H9 (cell line): ENCODE results near the gene PNPLA7. TPM values are rescaled to one million over a fixed set of nuclear protein-coding genes. Genes with fewer than 3 reads are reported as not detected.
A peak's percentile ranks its signal among the peaks of the same experiment; 100 is the strongest.
"Not testable (repeated sequence)": the region's sequence is repeated elsewhere in the genome, so short reads cannot be mapped to it uniquely, and the experiment has no call there.

Experiments used
- DNase-seq: peaks from one replicate; pipeline ENCODE4 v3.0.0-alpha.2; 2017
- H2AFZ ChIP-seq: one replicate; pipeline ENCODE4 v1.6.1; 2013; ENCODE audit warnings: mild to moderate bottlenecking, low read length, control low read depth, moderate library complexity
- H2AK5ac ChIP-seq: 2 replicates; pipeline ENCODE4 v1.6.1; 2013; ENCODE audit warnings: low read length, control low read depth, mixed read lengths; ENCODE audit not compliant: insufficient read length
- H2BK120ac ChIP-seq: one replicate; pipeline ENCODE4 v1.6.1; 2013; ENCODE audit warnings: low read depth, mild to moderate bottlenecking, low read length, control low read depth, inconsistent platforms; ENCODE audit not compliant: poor library complexity, severe bottlenecking
- H2BK12ac ChIP-seq: 2 replicates; pipeline ENCODE4 v1.6.1; 2013; ENCODE audit warnings: low read length, control low read depth, mixed read lengths, low read depth; ENCODE audit not compliant: insufficient read length
- H2BK15ac ChIP-seq: 2 replicates; pipeline ENCODE4 v1.6.1; 2013; ENCODE audit warnings: low read depth, low read length, control low read depth
- H2BK20ac ChIP-seq: one replicate; pipeline ENCODE4 v1.6.1; 2013; ENCODE audit warnings: low read depth, mild to moderate bottlenecking, low read length, control low read depth, inconsistent platforms; ENCODE audit not compliant: poor library complexity, severe bottlenecking
- H2BK5ac ChIP-seq: 2 replicates; pipeline ENCODE4 v1.6.1; 2013; ENCODE audit warnings: low read length, control low read depth, mixed read lengths; ENCODE audit not compliant: insufficient read length
- H3K14ac ChIP-seq: 2 replicates; pipeline ENCODE4 v1.6.1; 2013; ENCODE audit warnings: low read length, control low read depth; ENCODE audit not compliant: insufficient read depth
- H3K18ac ChIP-seq: 2 replicates; pipeline ENCODE4 v1.6.1; 2013; ENCODE audit warnings: low read depth, mild to moderate bottlenecking, mixed read lengths, low read length, control low read depth; ENCODE audit not compliant: insufficient read length
- H3K23ac ChIP-seq: 2 replicates; pipeline ENCODE4 v1.6.1; 2013; ENCODE audit warnings: low read length, control low read depth, mixed read lengths, low read depth; ENCODE audit not compliant: insufficient read length
- H3K23me2 ChIP-seq: 2 replicates; pipeline ENCODE4 v1.6.1; 2013; ENCODE audit warnings: low read depth, mild to moderate bottlenecking, mixed read lengths, low read length, control low read depth; ENCODE audit not compliant: insufficient read length, poor library complexity, severe bottlenecking
- H3K27ac ChIP-seq: 2 replicates; pipeline ENCODE4 v1.5.1; 2013; ENCODE audit warnings: low read length, control low read depth, mixed read lengths, low read depth; ENCODE audit not compliant: insufficient read length
- H3K27me3 ChIP-seq: 2 replicates; pipeline ENCODE4 v1.6.1; 2013; ENCODE audit warnings: low read length, control low read depth, inconsistent platforms; ENCODE audit not compliant: insufficient read depth
- H3K4ac ChIP-seq: 2 replicates; pipeline ENCODE4 v1.6.1; 2013; ENCODE audit warnings: low read depth, mild to moderate bottlenecking, control low read depth, inconsistent platforms, low read length, moderate library complexity
- H3K4me1 ChIP-seq: 2 replicates; pipeline ENCODE4 v1.6.1; 2013; ENCODE audit warnings: low read length, control low read depth, inconsistent platforms; ENCODE audit not compliant: insufficient read depth
- H3K4me2 ChIP-seq: 2 replicates; pipeline ENCODE4 v1.6.1; 2013; ENCODE audit warnings: low read length, control low read depth, mixed read lengths; ENCODE audit not compliant: insufficient read length, insufficient read depth
- H3K56ac ChIP-seq: 2 replicates; pipeline ENCODE4 v1.6.1; 2013; ENCODE audit warnings: low read depth, mild to moderate bottlenecking, mixed read lengths, low read length, control low read depth; ENCODE audit not compliant: insufficient read length
- H3K79me1 ChIP-seq: 2 replicates; pipeline ENCODE4 v1.6.1; 2013; ENCODE audit warnings: low read depth, mild to moderate bottlenecking, moderate library complexity, low read length, control low read depth, inconsistent platforms; ENCODE audit not compliant: insufficient read depth, poor library complexity, severe bottlenecking
- H3K79me2 ChIP-seq: 2 replicates; pipeline ENCODE4 v1.6.1; 2013; ENCODE audit warnings: low read length, control low read depth, inconsistent platforms; ENCODE audit not compliant: insufficient read depth
- H3K9ac ChIP-seq: 2 replicates; pipeline ENCODE4 v1.6.1; 2013; ENCODE audit warnings: low read length, control low read depth, mixed read lengths; ENCODE audit not compliant: insufficient read length; ENCODE audit errors: extremely low read depth
- H3K9me3 ChIP-seq: one replicate; pipeline ENCODE4 v1.6.1; 2013; ENCODE audit warnings: low read depth, low read length, inconsistent platforms; ENCODE audit not compliant: control insufficient read depth
- H3T11ph ChIP-seq: one replicate; pipeline ENCODE4 v1.6.1; 2013; ENCODE audit warnings: mild to moderate bottlenecking, low read length, control low read depth, inconsistent platforms
- H4K20me1 ChIP-seq: one replicate; pipeline ENCODE4 v1.6.1; 2013; ENCODE audit not compliant: control insufficient read depth, insufficient read length, insufficient read depth
- H4K5ac ChIP-seq: 2 replicates; pipeline ENCODE4 v1.6.1; 2013; ENCODE audit warnings: low read depth, mild to moderate bottlenecking, mixed read lengths, low read length, control low read depth; ENCODE audit not compliant: insufficient read length
- H4K8ac ChIP-seq: replicated peaks from 2 replicates; pipeline ENCODE4 v1.6.1; 2013; ENCODE audit warnings: low read length, control low read depth, mixed read lengths, low read depth; ENCODE audit not compliant: insufficient read length
- H4K91ac ChIP-seq: 2 replicates; pipeline ENCODE4 v1.6.1; 2013; ENCODE audit warnings: low read depth, mild to moderate bottlenecking, moderate library complexity, mixed read lengths, low read length, control low read depth; ENCODE audit not compliant: insufficient read length
- H3K27ac Mint-ChIP-seq, 3 experiments: 2 replicates in 2 of 3; 3 replicates in 1 of 3; pipeline ENCODE4 v1.8.0; 2020 to 2021; ENCODE audit warnings: mixed read lengths in 3 of 3, mild to moderate bottlenecking in 1 of 3, moderate library complexity in 1 of 3
- H3K27me3 Mint-ChIP-seq: 2 replicates; pipeline ENCODE4 v1.8.0; 2021; ENCODE audit warnings: low read depth, mild to moderate bottlenecking, moderate library complexity, mixed read lengths
- H3K36me3 Mint-ChIP-seq, 3 experiments: 2 replicates in 2 of 3; 3 replicates in 1 of 3; pipeline ENCODE4 v1.8.0; 2020 to 2021; ENCODE audit warnings: low read depth in 3 of 3, mixed read lengths in 3 of 3; ENCODE audit not compliant: insufficient read depth in 1 of 3
- H3K4me1 Mint-ChIP-seq, 2 experiments: 2 replicates each; pipeline ENCODE4 v1.8.0; 2020; ENCODE audit warnings: mixed read lengths in 2 of 2
- H3K4me3 Mint-ChIP-seq, 2 experiments: 2 replicates in 1 of 2; 3 replicates in 1 of 2; pipeline ENCODE4 v1.8.0; 2020 to 2021; ENCODE audit warnings: mild to moderate bottlenecking in 2 of 2, mixed read lengths in 2 of 2, moderate library complexity in 1 of 2
- H3K9me3 Mint-ChIP-seq, 2 experiments: 2 replicates in 1 of 2; 3 replicates in 1 of 2; pipeline ENCODE4 v1.8.0; 2020; ENCODE audit warnings: mild to moderate bottlenecking in 2 of 2, mixed read lengths in 2 of 2, moderate library complexity in 1 of 2
- WGBS: extraction: QIAGEN DNeasy Blood & Tissue Kit; methylation state at CpG from one replicate; pipeline ENCODE4 v1.1.7; 2013; ENCODE audit warnings: missing lambda C conversion rate, low lambda C conversion rate, mixed read lengths; ENCODE audit not compliant: insufficient read length; ENCODE audit errors: extremely low coverage; 5-methylcytosine and 5-hydroxymethylcytosine counted together
- total RNA-seq: library from RNA; stranded (reverse); gene quantifications from 2 replicates; pipeline ENCODE4 v1.2.1, GENCODE V29; 2021
- TF ChIP-seq, protein P1 (sequence below): fragments of 200-600 bp; sonication (generic); conservative IDR thresholded peaks from 3 replicates; pipeline ENCODE4 v1.8.0; 2021; ENCODE audit warnings: antibody characterized with exemption, mild to moderate bottlenecking

PNPLA7 gene
- total RNA-seq, 1 experiment from 2014 or later: 1.8 TPM

DNA sequence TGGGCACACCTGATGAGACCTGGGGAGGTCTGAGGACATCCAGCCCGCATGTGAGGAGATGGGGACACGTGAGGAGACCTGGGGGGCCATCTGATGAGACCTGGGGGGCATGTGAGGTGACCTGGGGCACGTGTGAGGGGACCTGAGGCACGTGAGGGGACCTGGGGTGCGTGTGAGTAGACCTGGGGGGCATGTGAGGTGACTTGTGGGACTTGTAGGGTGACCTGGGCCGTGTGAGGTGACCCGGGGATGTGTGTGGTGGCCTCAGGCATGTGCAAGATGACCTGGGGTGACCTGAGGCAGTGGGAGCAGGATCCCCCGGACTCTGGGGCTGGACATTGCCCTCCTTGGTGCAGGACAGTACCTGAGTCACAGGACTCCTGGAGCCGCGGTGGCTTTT is 30.6 kb downstream of the PNPLA7 start:
- H3K56ac ChIP-seq: no peak overlapping the region
- Mint-ChIP-seq H3K27ac (peak overlapping the region in 1 of 3 experiments; percentile 11; a peak in 2 of 7 replicates), H3K4me1 (no peaks in the 10 kb centered on the region), H3K36me3 (no peaks in the 10 kb centered on the region), H3K9me3 (peaks cover 0 to 9% of the 10 kb centered on the region in 2 experiments; a peak in 3 of 5 replicates), H3K27me3 (no peaks in the 10 kb centered on the region; the same call in 1 of the 2 replicates), H3K4me3 (no peak overlapping the region)
- DNase-seq: no peak
- no peak overlapping the region for H2BK5ac ChIP-seq
- no peak overlapping the region for H4K5ac ChIP-seq
- no peaks in the 10 kb centered on the region for H3K79me2 ChIP-seq
- no CpG with 5 or more reads among the region's 10 CpGs for WGBS
- H3K27ac ChIP-seq: no peak overlapping the region
- H4K91ac ChIP-seq: no peak overlapping the region
- no peak overlapping the region for H2BK12ac ChIP-seq
- H2BK15ac ChIP-seq: no peak overlapping the region
- H4K20me1 ChIP-seq: no peaks in the 10 kb centered on the region
- H3K4me1 ChIP-seq: no peaks in the 10 kb centered on the region
- H3K18ac ChIP-seq: no peak overlapping the region
- H2BK20ac ChIP-seq: no peak overlapping the region
- H3T11ph ChIP-seq: no peak overlapping the region
- no peak overlapping the region for H3K23ac ChIP-seq
- H4K8ac ChIP-seq: no peak overlapping the region
- no peaks in the 10 kb centered on the region for H3K27me3 ChIP-seq
- no peak overlapping the region for H3K4me2 ChIP-seq
- H2AK5ac ChIP-seq: no peak overlapping the region
- no peak overlapping the region for H2BK120ac ChIP-seq
- TF ChIP-seq, protein P1, sequence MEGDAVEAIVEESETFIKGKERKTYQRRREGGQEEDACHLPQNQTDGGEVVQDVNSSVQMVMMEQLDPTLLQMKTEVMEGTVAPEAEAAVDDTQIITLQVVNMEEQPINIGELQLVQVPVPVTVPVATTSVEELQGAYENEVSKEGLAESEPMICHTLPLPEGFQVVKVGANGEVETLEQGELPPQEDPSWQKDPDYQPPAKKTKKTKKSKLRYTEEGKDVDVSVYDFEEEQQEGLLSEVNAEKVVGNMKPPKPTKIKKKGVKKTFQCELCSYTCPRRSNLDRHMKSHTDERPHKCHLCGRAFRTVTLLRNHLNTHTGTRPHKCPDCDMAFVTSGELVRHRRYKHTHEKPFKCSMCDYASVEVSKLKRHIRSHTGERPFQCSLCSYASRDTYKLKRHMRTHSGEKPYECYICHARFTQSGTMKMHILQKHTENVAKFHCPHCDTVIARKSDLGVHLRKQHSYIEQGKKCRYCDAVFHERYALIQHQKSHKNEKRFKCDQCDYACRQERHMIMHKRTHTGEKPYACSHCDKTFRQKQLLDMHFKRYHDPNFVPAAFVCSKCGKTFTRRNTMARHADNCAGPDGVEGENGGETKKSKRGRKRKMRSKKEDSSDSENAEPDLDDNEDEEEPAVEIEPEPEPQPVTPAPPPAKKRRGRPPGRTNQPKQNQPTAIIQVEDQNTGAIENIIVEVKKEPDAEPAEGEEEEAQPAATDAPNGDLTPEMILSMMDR: no peak
- H3K23me2 ChIP-seq: no peaks in the 10 kb centered on the region
- no peaks in the 10 kb centered on the region for H3K79me1 ChIP-seq
- H2AFZ ChIP-seq: no peak overlapping the region
- no peak overlapping the region; the same call in 1 of the 2 replicates for H3K14ac ChIP-seq
- no peak overlapping the region for H3K9ac ChIP-seq
- no peaks in the 10 kb centered on the region for H3K9me3 ChIP-seq
- no peak overlapping the region for H3K4ac ChIP-seq

DNA sequence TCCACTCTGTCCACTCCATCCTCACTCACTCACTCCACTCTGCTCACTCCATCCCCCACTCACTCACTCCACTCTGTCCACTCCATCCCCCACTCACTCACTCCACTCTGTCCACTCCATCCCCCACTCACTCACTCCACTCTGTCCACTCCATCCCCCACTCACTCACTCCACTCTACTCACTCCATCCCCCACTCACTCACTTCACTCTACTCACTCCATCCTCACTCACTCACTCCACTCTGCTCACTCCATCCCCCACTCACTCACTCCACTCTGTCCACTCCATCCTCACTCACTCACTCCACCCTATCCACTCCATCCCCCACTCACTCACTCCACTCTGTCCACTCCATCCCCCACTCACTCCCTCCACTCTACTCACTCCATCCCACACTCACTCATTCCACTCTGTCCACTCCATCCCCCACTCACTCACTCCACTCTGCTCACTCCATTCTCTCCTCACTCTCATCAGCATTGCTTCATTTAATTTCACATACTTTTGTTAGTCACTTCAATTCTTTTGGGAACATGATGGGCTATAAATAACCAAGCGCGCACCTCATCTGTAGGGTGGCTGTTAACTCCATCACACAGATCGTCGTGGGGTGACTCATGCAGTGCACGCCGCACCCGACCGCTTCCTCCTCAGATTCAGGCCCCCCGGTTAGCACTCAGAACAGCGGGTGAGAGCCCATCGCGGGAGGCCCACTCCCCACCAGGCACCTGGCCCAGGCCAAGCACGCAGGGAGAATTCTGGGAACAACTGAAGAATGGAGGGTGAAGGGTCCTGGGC is 31.3 kb downstream of the PNPLA7 start:
- not testable (repeated sequence) for H3K79me2 ChIP-seq, H3K4me1 Mint-ChIP-seq, H2BK20ac ChIP-seq, H3K4me2 ChIP-seq, H3K14ac ChIP-seq, H4K20me1 ChIP-seq, H4K91ac ChIP-seq, H3K4me1 ChIP-seq, H3T11ph ChIP-seq, H3K4me3 Mint-ChIP-seq, H2BK5ac ChIP-seq, H2BK15ac ChIP-seq, H3K27ac ChIP-seq, H2AFZ ChIP-seq, H3K23me2 ChIP-seq, H2BK120ac ChIP-seq, H2BK12ac ChIP-seq, H3K79me1 ChIP-seq, H3K4ac ChIP-seq, H3K27ac Mint-ChIP-seq, H3K23ac ChIP-seq, H4K5ac ChIP-seq, H4K8ac ChIP-seq, DNase-seq, H2AK5ac ChIP-seq, H3K56ac ChIP-seq, H3K9me3 ChIP-seq, H3K36me3 Mint-ChIP-seq, H3K18ac ChIP-seq, H3K9me3 Mint-ChIP-seq, H3K27me3 ChIP-seq, H3K9ac ChIP-seq, H3K27me3 Mint-ChIP-seq
- WGBS: no CpG with 5 or more reads among the region's 13 CpGs
